Transverse colon (tissue), 4 donors: ENCODE measurements around the gene C11orf52. TPM values are rescaled to one million over a fixed set of nuclear protein-coding genes. Genes with fewer than 3 reads are reported as not detected.
A peak's percentile ranks its signal among the peaks of the same experiment; 100 is the strongest.
"Not testable (repeated sequence)": the region's sequence is repeated elsewhere in the genome, so short reads cannot be mapped to it uniquely, and the experiment has no call there.

Experiments used
- DNase-seq: peaks from one replicate; pipeline ENCODE4 v3.0.0-alpha.2; 2019
- H3K27ac ChIP-seq, 4 donors: fragments of 200-600 bp; sonication (generic); 2 replicates each; pipeline ENCODE4 v1.5.1; 2016 to 2018; ENCODE audit warnings: inconsistent platforms in 4 of 4
- H3K27me3 ChIP-seq: fragments of 200-600 bp; sonication (generic); 2 replicates; pipeline ENCODE4 v1.5.1; 2017; ENCODE audit warnings: inconsistent platforms
- H3K36me3 ChIP-seq, 4 donors: fragments of 200-600 bp; sonication (generic); 2 replicates each; pipeline ENCODE4 v1.5.1; 2017 to 2019; ENCODE audit warnings: inconsistent platforms in 4 of 4
- H3K4me1 ChIP-seq, 4 donors: fragments of 200-600 bp; sonication (generic); 2 replicates each; pipeline ENCODE4 v1.5.1; 2017 to 2020; ENCODE audit warnings: inconsistent platforms in 4 of 4
- H3K4me3 ChIP-seq, 4 donors: fragments of 200-600 bp; sonication (generic); 1 replicate in 1 of 4; 2 replicates in 3 of 4; pipeline versions ENCODE4 v1.5.1 to v1.6.1; 2017 to 2019; ENCODE audit warnings: inconsistent platforms in 4 of 4
- H3K9me3 ChIP-seq, 2 donors: fragments of 200-600 bp; sonication (generic); 2 replicates each; pipeline ENCODE4 v1.5.1; 2017 to 2019; ENCODE audit warnings: inconsistent platforms in 2 of 2
- EP300 ChIP-seq: sonication (generic); formaldehyde crosslinking; IDR thresholded peaks from one replicate; pipeline ENCODE4 v1.6.1; 2017; ENCODE audit warnings: antibody characterized with exemption, low read depth
- POLR2A ChIP-seq: fragments of 450-650 bp; IDR thresholded peaks from one replicate; pipeline ENCODE4 v1.6.1; 2016; ENCODE audit warnings: antibody characterized with exemption, mild to moderate bottlenecking, moderate library complexity
- POLR2AphosphoS5 ChIP-seq, 3 donors: sonication (generic); formaldehyde crosslinking; IDR thresholded peaks; one replicate each; pipeline ENCODE4 v1.6.1; 2016; ENCODE audit warnings: antibody characterized with exemption in 3 of 3
- WGBS, 2 donors: methylation state at CpG; one replicate each; pipeline ENCODE4 v1.1.5; 2018; ENCODE audit warnings: low coverage in 1 of 2; 5-methylcytosine and 5-hydroxymethylcytosine counted together
- in situ Hi-C, 4 donors: fragments of 200-750 bp; cut with MboI; loops; one replicate each; pipeline versions ENCODE4 v1.15.0 to v1.15.1; 2017; ENCODE audit warnings: low sequenced_read_pairs in 3 of 4, low pct_ligation_motif_present in 1 of 4, low pct_unique_long_range_greater_than_20kb in 1 of 4
- intact Hi-C: fragments of 100-400 bp; cut with DNase I; formaldehyde crosslinking; loops from one replicate; pipeline ENCODE4 v1.15.1; 2023; ENCODE audit warnings: low total_unique reads
- total RNA-seq, 4 donors: library from RNA; depleted of rRNA; stranded (reverse); fragments of >200 nt; gene quantifications; one replicate each; pipeline ENCODE4 v1.1.0, GENCODE V29; 2016
- TF ChIP-seq, protein P1 (sequence below), 5 experiments: fragments of 200-600 bp in 3 of 5; fragments of 450-650 bp in 2 of 5; sonication (generic) in 3 of 5; IDR thresholded peaks; 1 replicate in 2 of 5; 2 replicates in 3 of 5; pipeline ENCODE4 v1.5.1; 2016 to 2017; ENCODE audit warnings: antibody characterized with exemption in 5 of 5, inconsistent platforms in 3 of 5, mild to moderate bottlenecking in 2 of 5, moderate library complexity in 1 of 5

The C11orf52 gene
- total RNA-seq, 4 donors from 2014 or later: 3.0 to 11.1 (median 9.1) TPM; not detected in 1

DNA sequence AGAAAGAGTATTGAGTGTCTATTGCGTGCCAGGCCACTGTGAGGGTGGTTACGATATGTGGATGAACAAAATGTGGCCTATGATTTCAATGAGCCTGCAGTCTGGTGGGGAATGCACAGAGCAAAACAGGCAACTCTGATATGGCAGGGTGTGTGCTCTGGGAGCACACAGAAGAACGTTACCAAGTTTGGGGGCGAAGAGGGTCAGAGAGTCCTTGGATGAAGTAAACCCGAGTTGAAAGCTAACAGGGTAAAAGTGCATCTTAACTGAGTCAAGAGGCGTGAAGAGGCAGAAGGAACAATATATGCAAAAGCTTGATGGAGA lies 39.1 kb upstream of the C11orf52 start:
- Histone ChIP-seq H3K27ac (peak overlapping the region; percentile 88 to 96 (median 92)), H3K4me1 (peaks cover 6 to 16% (median 9%) of the 10 kb centered on the region in 4 donors), H3K4me3 (peak overlapping the region; percentile 42 to 58 (median 48)), H3K27me3 (no peaks in the 10 kb centered on the region), H3K9me3 (no peaks in the 10 kb centered on the region), H3K36me3 (no peaks in the 10 kb centered on the region)
- 39 to 86% methylated on average over 1 to 6 of the region's 6 CpGs for WGBS, 2 donors
- DNase-seq: no peak
- intact Hi-C loops (loop anchor here (5.0 kb wide), 1 partner anchor 98 kb away; no protein-coding TSS in a partner anchor), in situ Hi-C loops (loop anchor here in 2 of 4 donors (10.0 kb wide), 3 partner anchors 45 to 205 kb away; partner anchors contain the start of genes SDHD (in 1 of the 2) and TIMM8B (in 1 of the 2))
- no peak for TF ChIP-seq EP300

DNA sequence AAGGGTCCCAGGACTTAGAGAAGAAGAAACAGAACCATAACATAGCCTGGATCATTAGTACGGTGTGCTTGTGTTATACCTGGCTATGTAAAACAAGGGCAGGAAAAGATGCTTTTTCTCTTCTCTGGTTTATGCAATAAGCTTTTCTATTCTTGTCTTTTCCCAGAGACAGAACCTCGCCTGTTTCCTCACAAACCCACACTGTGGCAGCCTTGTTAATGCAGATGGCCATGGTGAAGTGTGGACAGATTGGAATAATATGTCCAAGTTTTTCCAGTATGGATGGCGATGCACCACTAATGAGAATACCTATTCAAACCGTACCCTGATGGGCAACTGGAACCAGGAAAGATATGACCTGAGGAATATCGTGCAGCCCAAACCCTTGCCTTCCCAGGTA lies 36.5 kb upstream of the C11orf52 start:
- Histone ChIP-seq H3K36me3 (no peaks in the 10 kb centered on the region), H3K27me3 (no peaks in the 10 kb centered on the region), H3K4me1 (peaks cover 6 to 16% (median 9%) of the 10 kb centered on the region in 4 donors), H3K4me3 (no peak overlapping the region), H3K27ac (no peak overlapping the region), H3K9me3 (no peaks in the 10 kb centered on the region)
- no peak for TF ChIP-seq POLR2A
- WGBS, 2 donors: 93 to 100% methylated on average over 1 to 5 of the region's 5 CpGs
- in situ Hi-C loops (no loop called here), intact Hi-C loops (no loop called here)
- DNase-seq: no peak

DNA sequence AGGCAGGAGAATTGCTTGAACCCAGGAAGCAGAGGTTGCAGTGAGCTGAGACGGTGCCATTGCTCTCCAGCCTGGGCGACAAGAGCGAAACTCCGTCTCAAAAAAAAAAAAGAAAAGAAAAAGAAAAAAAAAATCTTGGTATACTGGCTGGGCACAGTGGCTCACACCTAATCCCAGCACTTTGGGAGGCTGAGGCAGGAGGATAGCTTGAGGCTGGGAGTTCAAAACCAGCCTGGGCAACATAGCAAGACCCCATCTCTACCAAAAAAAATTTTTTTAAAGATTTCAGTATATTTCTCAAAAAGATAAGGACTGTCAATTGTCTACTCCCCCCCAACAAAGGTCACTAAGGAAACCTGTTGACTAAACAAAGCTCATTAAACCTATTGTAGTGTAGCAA lies 33.7 kb upstream of the C11orf52 start:
- H3K4me3 ChIP-seq, H3K4me1 ChIP-seq, H3K9me3 ChIP-seq, H3K27me3 ChIP-seq, H3K27ac ChIP-seq, H3K36me3 ChIP-seq, DNase-seq, in situ Hi-C loops, intact Hi-C loops: not testable (repeated sequence)
- WGBS, 2 donors: 92% methylated on average over 4 of the region's 4 CpGs; no CpG with 5 or more reads in 1 of the 2 donors

GRCh38 chr11:111886032-111886431 lies 32.7 kb upstream of the C11orf52 start:
- 70 to 81% methylated on average over 4 of the region's 4 CpGs for WGBS, 2 donors
- no peak for TF ChIP-seq POLR2AphosphoS5 (IDR thresholded peaks at IDR 0.05)
- no peak for TF ChIP-seq POLR2A
- no peak for TF ChIP-seq EP300
- TF ChIP-seq, protein P1, sequence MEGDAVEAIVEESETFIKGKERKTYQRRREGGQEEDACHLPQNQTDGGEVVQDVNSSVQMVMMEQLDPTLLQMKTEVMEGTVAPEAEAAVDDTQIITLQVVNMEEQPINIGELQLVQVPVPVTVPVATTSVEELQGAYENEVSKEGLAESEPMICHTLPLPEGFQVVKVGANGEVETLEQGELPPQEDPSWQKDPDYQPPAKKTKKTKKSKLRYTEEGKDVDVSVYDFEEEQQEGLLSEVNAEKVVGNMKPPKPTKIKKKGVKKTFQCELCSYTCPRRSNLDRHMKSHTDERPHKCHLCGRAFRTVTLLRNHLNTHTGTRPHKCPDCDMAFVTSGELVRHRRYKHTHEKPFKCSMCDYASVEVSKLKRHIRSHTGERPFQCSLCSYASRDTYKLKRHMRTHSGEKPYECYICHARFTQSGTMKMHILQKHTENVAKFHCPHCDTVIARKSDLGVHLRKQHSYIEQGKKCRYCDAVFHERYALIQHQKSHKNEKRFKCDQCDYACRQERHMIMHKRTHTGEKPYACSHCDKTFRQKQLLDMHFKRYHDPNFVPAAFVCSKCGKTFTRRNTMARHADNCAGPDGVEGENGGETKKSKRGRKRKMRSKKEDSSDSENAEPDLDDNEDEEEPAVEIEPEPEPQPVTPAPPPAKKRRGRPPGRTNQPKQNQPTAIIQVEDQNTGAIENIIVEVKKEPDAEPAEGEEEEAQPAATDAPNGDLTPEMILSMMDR (IDR thresholded peaks at IDR 0.05): no peak
- Histone ChIP-seq H3K9me3 (no peaks in the 10 kb centered on the region), H3K27ac (no peak overlapping the region), H3K4me3 (no peak overlapping the region), H3K36me3 (no peaks in the 10 kb centered on the region), H3K27me3 (no peaks in the 10 kb centered on the region), H3K4me1 (no peaks in the 10 kb centered on the region)
- in situ Hi-C loops (no loop called here), intact Hi-C loops (no loop called here)
- no peak for DNase-seq

GRCh38 chr11:111886844-111887243 lies 31.9 kb upstream of the C11orf52 start:
- Histone ChIP-seq H3K9me3 (no peaks in the 10 kb centered on the region), H3K4me1 (no peaks in the 10 kb centered on the region), H3K27ac (no peak overlapping the region), H3K27me3 (no peaks in the 10 kb centered on the region), H3K36me3 (no peaks in the 10 kb centered on the region), H3K4me3 (no peak overlapping the region)
- 69 to 82% methylated on average over 2 of the region's 2 CpGs for WGBS, 2 donors
- TF ChIP-seq POLR2A (no peak), POLR2AphosphoS5 (IDR thresholded peaks at IDR 0.05) (no peak), EP300 (no peak)
- TF ChIP-seq, protein P1 (IDR thresholded peaks at IDR 0.05): no peak
- no peak for DNase-seq
- in situ Hi-C loops: no loop called here
- intact Hi-C loops: no loop called here

- TF ChIP-seq POLR2AphosphoS5 (IDR thresholded peaks at IDR 0.05) (no peak), POLR2A (no peak), EP300 (no peak)
- TF ChIP-seq, protein P1 (IDR thresholded peaks at IDR 0.05): no peak
- in situ Hi-C loops (no loop called here), intact Hi-C loops (no loop called here)
- Histone ChIP-seq H3K9me3 (no peaks in the 10 kb centered on the region), H3K27me3 (no peaks in the 10 kb centered on the region), H3K27ac (no peak overlapping the region), H3K4me1 (no peaks in the 10 kb centered on the region), H3K4me3 (no peak overlapping the region), H3K36me3 (no peaks in the 10 kb centered on the region)
- DNase-seq: no peak
- WGBS, 2 donors: 43 to 46% methylated on average over 2 of the region's 2 CpGs
Measured at GRCh38 chr11:111905411-111905810, 13.3 kb upstream of the C11orf52 start.
